ENCODE data around the gene FBXW8.

Gene FBXW8

DNA sequence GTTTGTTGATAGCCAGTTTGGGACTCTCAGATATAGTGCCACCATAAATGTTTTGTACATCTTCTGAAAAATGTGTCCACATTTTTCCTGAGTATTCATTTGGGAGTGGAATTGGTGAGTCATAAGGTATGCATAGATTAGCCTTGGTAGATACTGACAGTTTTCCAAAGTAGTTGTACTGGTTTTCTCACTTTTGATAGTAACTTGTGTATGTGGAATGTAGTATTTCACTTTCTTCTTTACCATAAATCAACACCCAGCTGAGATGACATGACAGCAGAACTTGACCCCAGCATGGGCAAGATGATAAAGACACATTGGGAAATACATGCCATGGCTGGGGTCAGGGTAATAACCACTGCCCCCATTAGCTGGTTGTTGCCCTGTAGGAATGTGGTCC lies 5.4 kb downstream of the FBXW8 start:
- H3K27ac ChIP-seq, result no peak overlapping the region
- H3K4me3 ChIP-seq, result no peak overlapping the region
- TF ChIP-seq CTCF (IDR thresholded peaks at IDR 0.05), result no peak
- no peak for DNase-seq (ENCODE audit: low spot score)

DNA sequence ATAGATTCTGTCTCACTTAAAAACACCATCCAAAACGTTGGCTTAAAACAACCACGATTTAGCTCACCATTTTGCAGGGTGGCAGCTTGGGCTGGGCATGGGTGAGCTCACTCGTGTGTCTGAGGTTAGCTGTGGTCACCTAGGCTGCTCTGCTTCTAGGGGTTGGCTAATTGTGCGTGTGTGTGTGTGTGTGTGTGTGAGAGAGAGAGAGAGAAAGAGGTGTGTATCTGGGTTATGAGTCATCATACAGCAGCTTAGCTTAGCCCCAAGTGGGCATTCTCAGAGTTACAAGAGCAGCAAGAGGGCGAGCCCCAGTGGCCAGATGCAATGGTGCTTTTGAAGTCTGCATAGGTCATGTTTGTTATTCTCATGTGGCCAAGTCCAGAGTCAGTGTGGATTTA lies 6.0 kb downstream of the FBXW8 start:
- no peak for TF ChIP-seq CTCF (IDR thresholded peaks at IDR 0.05)
- Histone ChIP-seq H3K27ac (no peak overlapping the region), H3K4me3 (no peak overlapping the region)
- DNase-seq (ENCODE audit: low spot score), result no peak

DNA sequence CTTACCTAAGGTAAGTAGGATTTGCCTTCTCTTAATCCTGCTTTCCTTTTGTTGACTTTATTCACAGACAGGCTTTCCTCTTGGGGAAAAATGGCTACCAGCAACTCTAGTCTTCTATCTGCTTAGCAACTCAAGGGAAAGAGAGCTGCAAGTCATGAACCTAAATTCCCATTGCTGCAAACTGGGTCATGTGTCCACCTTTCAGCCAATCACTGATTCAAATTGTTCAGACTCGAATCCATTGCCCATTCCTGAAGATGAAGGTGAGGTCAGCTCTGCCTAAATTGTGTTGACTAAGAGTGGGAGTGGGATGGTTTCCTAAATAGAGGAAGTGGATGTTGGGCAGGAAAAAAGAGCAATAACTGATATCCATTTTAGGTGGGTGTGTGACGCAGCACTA lies 7.7 kb downstream of the FBXW8 start:
- no peak overlapping the region for H3K27ac ChIP-seq
- no peak for TF ChIP-seq CTCF (IDR thresholded peaks at IDR 0.05)
- no peak overlapping the region for H3K4me3 ChIP-seq
- DNase-seq (ENCODE audit: low spot score), result no peak

GRCh38 chr12:116919247-116919661 lies 8.5 kb downstream of the FBXW8 start:
- Histone ChIP-seq H3K4me3 (no peak overlapping the region), H3K27ac (no peak overlapping the region)
- TF ChIP-seq CTCF (IDR thresholded peaks at IDR 0.05), result no peak
- DNase-seq (ENCODE audit: low spot score), result no peak

DNA sequence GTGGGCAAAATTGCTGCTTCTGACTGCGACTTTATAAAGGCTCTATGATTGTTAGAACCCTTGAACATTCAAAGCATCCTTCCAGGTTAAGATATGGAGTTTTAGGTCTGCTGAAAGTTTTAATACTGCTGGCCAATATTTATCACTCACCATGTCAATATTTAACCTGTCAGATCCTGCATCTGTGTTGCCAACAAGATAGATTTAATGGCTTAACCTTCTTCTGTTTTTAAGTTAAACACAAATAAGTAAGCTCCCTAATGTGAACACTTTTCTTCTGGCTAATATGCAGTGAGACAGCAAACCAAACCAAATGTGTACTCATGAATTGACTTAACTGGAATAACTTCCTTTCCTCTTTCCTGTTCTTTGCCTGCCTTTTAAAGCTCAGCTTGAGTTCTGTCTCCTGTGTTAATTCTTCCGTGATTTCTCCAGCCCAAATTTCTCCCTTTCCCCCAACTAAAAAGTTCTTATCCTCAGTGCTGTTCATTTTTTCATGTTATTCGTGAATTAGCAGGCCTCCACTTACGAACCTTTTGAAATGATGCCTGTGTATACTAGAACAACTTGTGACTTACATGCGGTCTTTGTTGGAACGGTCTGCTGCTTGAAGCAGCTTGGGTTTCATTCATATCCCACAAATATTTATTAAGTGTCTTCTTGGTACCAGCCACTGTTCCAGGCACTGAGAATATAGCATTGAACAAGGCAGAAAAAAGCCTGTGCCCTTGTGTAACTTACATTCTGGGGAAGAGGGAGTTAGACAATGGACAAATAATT lies 9.1 kb downstream of the FBXW8 start:
- no peak overlapping the region for H3K27ac ChIP-seq
- no peak for TF ChIP-seq CTCF (IDR thresholded peaks at IDR 0.05)
- no peak for DNase-seq (ENCODE audit: low spot score)
- no peak overlapping the region for H3K4me3 ChIP-seq

DNA sequence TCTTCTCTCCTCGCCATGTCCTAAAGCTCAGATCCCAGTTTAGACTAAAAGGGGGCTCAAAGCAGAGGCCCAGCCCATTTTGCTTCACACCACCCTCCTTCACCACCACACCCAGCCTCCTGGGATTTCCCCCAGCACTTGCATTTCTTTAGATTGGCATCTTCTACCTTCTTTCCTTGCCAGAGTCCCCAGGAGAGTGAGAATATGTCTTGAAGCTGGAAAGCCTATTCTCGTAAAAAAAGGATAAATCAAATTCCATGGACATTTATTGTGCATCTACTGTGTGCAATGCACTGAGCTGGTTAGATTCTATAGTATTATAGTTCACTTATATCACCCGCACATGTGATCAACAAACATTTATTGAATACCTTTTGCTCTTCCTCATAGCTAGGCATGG lies 10.2 kb downstream of the FBXW8 start:
- DNase-seq (ENCODE audit: low spot score), result no peak
- Histone ChIP-seq H3K4me3 (no peak overlapping the region), H3K27ac (no peak overlapping the region)
- TF ChIP-seq CTCF (IDR thresholded peaks at IDR 0.05), result no peak

DNA sequence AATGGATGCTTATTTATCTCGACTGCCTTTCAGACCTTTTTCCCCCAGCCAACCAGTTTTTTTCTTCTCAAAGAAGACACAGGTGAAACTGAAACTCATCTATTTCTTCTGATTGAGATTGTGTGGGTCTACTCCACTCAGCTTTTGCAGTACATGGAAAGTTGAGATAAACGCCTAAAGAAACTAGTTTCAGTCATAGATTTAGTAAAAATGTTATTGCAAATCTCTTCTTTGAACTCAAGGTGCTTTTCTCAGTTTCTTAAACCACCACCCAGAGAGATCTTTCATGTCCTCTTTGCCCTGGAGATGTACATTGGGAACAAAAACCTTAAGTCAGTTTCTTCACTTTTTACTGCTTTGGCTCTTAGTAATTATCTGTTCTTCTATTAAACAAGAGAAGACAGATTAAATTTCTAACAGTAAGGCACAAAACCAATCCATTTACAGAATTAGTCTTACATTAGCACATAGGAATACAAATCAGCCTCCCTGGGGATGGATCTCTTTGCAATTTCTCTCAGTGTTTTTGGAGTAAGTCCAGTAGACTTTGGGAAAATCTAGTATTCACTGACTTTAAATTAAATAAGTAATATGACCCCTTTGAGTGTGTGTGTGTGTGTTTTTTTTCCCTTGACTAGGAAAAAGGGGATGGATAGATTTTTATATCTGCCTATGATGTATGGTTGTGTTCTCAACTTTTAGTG lies 11.6 kb downstream of the FBXW8 start:
- no peak for TF ChIP-seq CTCF (IDR thresholded peaks at IDR 0.05)
- DNase-seq (ENCODE audit: low spot score), result no peak
- Histone ChIP-seq H3K4me3 (no peak overlapping the region), H3K27ac (no peak overlapping the region)

Measured in coronary artery (tissue), 2 donors.